ENCODE results near the gene CD200. TPM values are rescaled to one million over a fixed set of nuclear protein-coding genes. Genes with fewer than 3 reads are reported as not detected.
"Not testable (repeated sequence)": the region's sequence is repeated elsewhere in the genome, so short reads cannot be mapped to it uniquely, and the experiment has no call there.

The CD200 gene
- total RNA-seq, 1 donor from 2014 or later, result 6.5 TPM

DNA sequence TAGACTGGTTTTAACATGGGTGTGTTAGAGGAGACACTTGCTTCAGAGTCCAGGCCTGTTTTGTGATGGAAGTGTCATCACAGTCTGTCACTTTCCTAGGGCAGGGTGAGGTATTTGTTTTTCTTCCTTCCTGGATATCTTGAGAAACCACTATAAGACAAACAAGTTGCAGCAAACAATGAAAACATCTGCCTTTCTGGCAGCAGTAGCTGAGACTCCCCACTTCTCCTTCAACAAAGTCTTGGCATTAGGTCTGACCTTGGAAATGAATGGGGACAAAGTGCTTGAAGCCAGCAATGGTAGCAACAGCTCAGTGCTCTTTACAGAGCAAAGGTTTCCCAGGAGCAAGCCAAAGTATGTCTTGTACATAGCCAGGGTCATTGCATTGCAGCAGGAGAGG is 64.6 kb downstream of the CD200 start:
- TF ChIP-seq, protein P1, sequence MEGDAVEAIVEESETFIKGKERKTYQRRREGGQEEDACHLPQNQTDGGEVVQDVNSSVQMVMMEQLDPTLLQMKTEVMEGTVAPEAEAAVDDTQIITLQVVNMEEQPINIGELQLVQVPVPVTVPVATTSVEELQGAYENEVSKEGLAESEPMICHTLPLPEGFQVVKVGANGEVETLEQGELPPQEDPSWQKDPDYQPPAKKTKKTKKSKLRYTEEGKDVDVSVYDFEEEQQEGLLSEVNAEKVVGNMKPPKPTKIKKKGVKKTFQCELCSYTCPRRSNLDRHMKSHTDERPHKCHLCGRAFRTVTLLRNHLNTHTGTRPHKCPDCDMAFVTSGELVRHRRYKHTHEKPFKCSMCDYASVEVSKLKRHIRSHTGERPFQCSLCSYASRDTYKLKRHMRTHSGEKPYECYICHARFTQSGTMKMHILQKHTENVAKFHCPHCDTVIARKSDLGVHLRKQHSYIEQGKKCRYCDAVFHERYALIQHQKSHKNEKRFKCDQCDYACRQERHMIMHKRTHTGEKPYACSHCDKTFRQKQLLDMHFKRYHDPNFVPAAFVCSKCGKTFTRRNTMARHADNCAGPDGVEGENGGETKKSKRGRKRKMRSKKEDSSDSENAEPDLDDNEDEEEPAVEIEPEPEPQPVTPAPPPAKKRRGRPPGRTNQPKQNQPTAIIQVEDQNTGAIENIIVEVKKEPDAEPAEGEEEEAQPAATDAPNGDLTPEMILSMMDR (IDR thresholded peaks at IDR 0.05), result no peak
- Histone ChIP-seq H3K27ac (no peak overlapping the region), H3K27me3 (no peaks in the 10 kb centered on the region), H3K9me3 (no peaks in the 10 kb centered on the region), H3K4me1 (no peaks in the 10 kb centered on the region), H3K4me3 (no peak overlapping the region), H3K36me3 (no peaks in the 10 kb centered on the region)
- ATAC-seq (no peak), DNase-seq (no peak)
- intact Hi-C loops (cut with DNase I), result no loop called here

DNA sequence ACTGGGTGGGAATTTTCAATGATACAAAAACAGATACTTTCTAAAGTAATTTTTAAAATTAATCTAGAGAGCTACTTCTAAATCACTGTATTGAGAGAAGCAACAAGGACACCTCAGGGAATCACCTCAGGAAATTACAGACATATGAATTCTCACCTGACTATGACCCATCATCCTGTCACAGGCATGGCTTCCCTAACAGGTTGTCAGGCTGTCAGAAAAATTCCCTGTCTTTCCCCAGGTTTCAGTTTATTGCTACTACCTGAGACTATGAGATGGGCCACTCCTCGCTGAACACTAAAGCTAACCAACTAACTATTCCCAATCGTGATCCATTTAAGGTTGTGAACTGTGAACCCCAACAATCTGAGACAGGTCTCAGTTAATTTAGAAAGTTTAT is 66.1 kb downstream of the CD200 start:
- Histone ChIP-seq H3K36me3 (no peaks in the 10 kb centered on the region), H3K9me3 (no peaks in the 10 kb centered on the region), H3K4me1 (no peaks in the 10 kb centered on the region), H3K4me3 (no peak overlapping the region), H3K27ac (no peak overlapping the region), H3K27me3 (no peaks in the 10 kb centered on the region)
- intact Hi-C loops (cut with DNase I), result no loop called here
- TF ChIP-seq, protein P1 (IDR thresholded peaks at IDR 0.05), result no peak
- ATAC-seq (no peak), DNase-seq (no peak)

DNA sequence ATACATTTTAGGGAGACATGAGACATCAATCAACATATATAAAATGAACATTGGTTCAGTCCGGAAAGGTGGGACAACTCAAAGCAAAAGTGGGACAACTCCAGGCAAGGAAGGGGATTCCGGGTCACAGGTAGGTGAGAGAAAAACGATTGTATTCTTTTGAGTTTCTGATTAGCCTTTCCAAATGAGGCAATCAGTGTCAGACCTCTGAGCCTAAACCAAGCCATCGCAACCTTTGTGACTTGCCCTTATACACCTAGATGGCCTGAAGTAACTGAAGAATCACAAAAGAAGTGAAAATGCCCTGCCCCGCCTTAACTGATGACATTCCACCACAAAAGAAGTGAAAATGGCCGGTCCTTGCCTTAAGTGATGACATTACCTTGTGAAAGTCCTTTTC is 66.6 kb downstream of the CD200 start:
- DNase-seq; H3K27ac ChIP-seq; H3K4me3 ChIP-seq; H3K4me1 ChIP-seq; ATAC-seq; H3K27me3 ChIP-seq; H3K36me3 ChIP-seq; intact Hi-C loops (cut with DNase I); H3K9me3 ChIP-seq: not testable (repeated sequence)

DNA sequence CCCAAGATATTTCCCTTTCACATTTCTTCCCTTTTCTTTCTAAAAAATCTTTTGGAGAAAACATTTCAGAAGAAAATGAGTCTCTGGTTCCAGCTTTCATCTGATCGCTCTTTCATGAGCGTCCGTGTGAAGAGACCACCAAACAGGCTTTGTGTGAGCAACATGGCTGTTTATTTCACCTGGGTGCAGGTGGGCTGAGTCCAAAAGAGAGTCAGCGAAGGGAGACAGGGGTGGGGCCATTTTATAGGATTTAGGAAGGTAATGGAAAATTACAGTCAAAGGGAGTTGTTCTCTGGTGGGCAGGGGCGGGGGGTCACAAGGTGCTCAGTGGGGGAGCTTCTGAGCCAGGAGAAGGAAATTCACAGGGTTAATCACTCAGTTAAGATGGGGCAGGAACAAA is 67.4 kb downstream of the CD200 start:
- H3K4me1 ChIP-seq; ATAC-seq; H3K36me3 ChIP-seq; H3K27ac ChIP-seq; DNase-seq; intact Hi-C loops (cut with DNase I); H3K9me3 ChIP-seq; H3K4me3 ChIP-seq; H3K27me3 ChIP-seq: not testable (repeated sequence)

DNA sequence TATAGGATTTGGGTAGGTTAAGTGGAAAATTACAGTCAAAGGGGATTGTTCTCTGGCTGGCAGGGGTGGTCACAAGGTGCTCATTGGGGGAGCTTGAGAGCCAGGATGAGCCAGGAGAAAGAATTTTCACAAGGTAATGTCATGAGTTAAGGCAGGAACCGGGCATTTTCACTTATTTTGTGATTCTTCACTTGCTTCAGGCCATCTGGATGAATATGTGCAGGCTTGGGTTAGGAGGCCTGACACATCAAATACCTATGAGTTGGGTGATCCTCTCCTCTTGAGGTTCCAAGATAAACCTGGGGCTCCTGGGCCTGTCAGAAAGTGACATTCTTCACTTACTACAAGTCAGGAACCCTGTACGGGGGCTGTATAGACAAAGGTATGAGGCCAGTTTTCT is 68.7 kb downstream of the CD200 start:
- ATAC-seq (no peak), DNase-seq (no peak)
- Histone ChIP-seq H3K27me3 (no peaks in the 10 kb centered on the region), H3K36me3 (no peaks in the 10 kb centered on the region), H3K9me3 (no peaks in the 10 kb centered on the region), H3K4me3 (no peak overlapping the region), H3K4me1 (no peaks in the 10 kb centered on the region), H3K27ac (no peak overlapping the region)
- intact Hi-C loops (cut with DNase I), result no loop called here
- TF ChIP-seq, protein P1 (IDR thresholded peaks at IDR 0.05), result no peak

DNA sequence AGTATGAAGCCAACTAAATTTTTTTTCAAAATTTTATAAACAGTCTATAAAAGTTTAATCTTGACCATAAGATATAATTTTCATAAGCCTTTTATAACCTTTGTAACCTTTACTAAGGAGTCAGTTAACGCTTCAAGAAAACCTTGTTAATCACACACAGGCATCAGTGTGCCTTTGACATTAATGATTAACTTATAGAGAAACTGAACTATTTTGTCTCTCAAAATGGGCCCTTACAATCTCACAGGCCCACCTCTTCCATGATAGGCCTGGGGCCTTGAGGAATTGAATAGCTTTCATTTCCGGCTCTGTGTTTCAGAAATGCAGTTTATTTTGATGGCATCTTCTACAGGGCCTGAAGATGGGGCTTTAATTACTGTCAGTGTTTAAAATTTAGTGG is 70.1 kb downstream of the CD200 start:
- ATAC-seq (no peak), DNase-seq (no peak)
- H3K27ac ChIP-seq, result no peak overlapping the region
- no peaks in the 10 kb centered on the region for H3K9me3 ChIP-seq
- no peak overlapping the region for H3K4me3 ChIP-seq
- no peaks in the 10 kb centered on the region for H3K27me3 ChIP-seq
- H3K4me1 ChIP-seq, result no peaks in the 10 kb centered on the region
- intact Hi-C loops (cut with DNase I), result no loop called here
- no peaks in the 10 kb centered on the region for H3K36me3 ChIP-seq
- TF ChIP-seq, protein P1 (IDR thresholded peaks at IDR 0.05), result no peak

DNA sequence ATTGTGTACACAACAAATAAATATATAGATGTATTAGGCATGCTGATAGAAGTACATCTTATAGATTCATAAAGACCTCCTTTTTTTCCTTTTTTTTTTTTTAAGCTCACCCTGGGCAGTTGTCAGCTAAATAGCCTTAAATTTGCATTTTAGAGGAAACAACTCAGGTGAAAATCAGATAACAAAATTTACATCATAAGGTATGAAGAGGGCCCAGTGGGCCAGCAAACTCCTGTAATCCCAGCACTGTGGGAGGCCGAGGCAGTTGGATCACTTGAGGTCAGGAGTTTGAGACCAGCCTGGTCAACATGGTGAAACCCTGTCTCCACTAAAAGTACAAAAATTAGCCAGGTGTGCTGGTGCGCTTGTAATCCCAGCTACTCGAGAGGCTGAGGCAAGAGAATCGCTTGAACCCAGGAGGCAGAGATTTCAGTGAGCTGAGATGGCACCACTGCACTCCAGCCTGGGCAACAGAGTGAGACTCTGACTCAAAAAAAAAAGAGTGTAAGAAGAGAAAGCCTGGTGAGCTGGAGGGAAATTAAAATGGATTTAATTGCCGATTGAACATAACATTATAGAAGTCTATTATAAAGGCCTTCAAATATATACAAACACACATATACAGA is 72.1 kb downstream of the CD200 start:
- intact Hi-C loops (cut with DNase I); H3K27ac ChIP-seq; ATAC-seq; H3K4me1 ChIP-seq; H3K4me3 ChIP-seq; H3K9me3 ChIP-seq; DNase-seq; H3K27me3 ChIP-seq; H3K36me3 ChIP-seq: not testable (repeated sequence)
